GM19328 (cell line): ENCODE measurements around the gene LYRM4.
A peak's percentile ranks its signal among the peaks of the same experiment; 100 is the strongest.

ENCODE experiments used
- ATAC-seq: cut with Tn5 transposase; IDR thresholded peaks from one replicate; pipeline ENCODE4 v1.9.1; 2021; ENCODE audit warnings: mild to moderate bottlenecking, moderate library complexity; ENCODE audit not compliant: unreplicated experiment

LYRM4 gene

DNA sequence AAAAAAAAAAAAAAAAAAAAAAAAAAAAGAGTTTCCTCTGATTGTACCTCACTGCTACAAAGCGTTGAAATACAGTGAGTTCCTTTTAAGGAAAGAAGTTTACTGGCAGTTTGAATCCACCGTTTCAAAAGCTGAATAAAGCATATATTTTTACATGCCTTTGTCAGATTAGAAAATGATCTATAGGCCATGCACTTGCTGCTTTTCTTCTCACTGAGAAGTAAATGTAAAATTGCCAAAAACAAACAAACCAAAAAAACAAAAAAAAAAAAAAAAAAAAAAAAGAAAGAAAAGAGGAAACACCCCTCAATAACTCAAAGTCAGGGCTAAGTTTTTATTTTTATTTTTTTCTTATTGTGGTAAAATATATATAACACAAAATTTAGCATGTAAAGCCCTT lies 81.9 kb downstream of the LYRM4 start:
- ATAC-seq: no peak

DNA sequence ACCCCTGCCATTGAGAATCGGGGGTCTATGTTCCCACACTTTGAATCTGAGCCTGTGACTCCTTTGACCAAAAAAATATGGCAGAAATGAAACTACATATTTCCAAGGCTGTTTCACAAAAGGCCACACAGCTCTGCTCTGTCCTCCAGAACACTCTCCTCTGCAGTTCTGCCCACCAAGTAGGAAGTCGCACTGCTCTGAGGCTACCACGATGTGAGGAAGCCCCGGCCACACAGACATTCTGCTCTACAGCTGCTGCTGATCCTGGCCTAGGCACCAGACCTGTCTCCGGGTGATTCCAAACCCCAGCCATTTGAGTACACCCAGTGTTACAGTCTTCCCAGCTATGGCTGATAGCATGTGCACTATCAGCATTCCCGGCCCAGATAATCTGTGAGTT lies 85.1 kb downstream of the LYRM4 start:
- ATAC-seq: no peak

DNA sequence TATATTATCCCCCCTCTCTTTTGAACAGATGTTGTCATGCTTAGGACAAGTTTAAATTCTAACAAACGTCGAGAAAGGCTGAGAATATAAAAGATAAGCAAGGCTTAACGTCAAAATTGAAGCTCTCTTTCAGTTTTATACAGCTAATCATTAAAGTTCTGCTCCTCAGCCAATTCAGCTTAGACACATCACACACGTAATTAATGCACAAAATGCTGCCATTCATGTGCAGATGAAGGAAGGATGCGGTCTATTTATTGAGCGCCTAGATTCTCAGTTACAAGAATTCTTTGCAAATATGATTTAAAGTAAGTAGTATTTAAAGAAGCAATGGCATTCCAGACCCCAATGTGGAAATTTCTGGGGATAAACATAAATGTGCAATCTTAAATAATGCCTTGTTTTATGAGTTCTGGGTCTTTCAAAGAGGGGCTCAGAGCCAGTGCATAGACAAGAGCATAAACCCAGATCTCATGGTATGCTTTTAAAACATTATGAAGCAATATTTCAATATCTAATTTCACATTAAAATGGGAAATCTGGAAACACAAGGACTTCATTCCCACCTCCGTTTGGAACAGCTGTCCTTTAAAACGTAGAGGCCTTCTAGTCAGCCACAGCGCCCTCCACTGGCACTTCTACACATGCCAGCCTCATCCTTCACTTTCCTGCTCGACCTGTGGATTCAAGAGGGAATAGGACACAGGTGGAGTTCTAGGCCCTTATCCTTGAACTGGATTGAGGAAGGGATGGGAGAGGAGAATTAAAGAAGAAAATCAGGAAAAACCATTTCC lies 85.8 kb downstream of the LYRM4 start:
- no peak for ATAC-seq

DNA sequence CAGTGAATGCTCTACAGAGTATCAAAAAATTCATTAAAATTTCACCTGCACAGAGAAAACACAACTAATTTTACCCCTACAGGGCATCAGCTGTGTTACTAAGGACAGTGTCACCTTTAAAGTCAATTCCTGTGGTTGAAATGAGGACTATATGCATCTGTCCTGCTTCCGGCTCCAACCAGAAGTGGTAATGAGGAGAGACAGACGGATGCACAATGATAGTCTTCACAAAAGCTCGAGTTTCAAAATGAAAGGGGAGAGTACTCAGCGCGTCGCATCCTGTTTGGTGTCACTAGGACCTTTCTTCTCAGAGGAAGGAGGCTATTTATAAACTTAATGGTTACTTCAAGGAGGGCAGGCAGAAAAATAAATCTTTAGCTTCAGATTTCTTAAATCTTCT lies 86.5 kb downstream of the LYRM4 start:
- peak; percentile 93 for ATAC-seq

DNA sequence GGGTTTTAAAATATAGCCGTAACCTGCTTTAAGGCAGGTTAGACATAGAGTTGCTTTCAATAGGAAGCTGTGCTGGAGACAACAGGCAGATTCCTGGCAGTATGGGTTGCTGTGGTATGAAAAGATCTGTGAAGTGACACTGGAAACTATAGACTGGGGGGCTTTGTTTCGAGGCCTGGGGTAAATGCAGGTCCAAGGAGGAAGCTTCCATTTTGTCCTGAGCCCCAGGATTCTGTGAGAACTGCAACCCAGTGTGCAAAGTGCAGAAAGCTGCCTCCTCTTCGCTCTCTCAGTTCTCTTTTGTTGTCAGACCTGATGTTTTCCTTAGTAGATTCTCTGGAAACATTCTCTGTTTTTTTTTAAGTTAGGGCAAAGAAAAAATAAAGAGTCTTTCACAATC lies 86.9 kb downstream of the LYRM4 start:
- ATAC-seq: peak; percentile 26

DNA sequence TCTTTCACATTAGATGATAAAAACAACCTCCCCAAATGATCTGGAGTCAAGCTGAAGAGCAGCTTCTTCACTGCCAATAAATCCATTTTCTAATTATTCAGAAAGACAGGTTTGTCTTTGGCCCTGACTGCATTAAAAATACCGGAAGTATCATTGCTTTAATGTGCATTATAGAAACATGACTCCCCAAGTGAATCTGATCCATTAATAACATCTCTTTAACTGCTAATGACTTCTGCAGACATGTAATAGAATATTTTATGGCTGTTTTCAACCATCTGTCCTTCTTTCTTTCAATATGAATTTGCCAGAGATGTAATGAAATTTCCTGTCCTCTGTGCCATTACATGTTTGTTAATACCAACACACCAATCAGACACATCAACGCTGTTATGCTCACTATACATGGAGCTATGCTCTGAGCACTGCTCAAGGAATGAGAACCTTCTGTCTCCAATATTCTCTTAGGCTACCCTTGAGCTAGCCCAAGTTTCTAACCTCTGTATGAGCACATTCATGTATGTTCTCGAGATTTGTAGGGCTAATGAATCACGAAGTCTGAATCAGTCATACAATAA lies 87.8 kb downstream of the LYRM4 start:
- no peak for ATAC-seq

DNA sequence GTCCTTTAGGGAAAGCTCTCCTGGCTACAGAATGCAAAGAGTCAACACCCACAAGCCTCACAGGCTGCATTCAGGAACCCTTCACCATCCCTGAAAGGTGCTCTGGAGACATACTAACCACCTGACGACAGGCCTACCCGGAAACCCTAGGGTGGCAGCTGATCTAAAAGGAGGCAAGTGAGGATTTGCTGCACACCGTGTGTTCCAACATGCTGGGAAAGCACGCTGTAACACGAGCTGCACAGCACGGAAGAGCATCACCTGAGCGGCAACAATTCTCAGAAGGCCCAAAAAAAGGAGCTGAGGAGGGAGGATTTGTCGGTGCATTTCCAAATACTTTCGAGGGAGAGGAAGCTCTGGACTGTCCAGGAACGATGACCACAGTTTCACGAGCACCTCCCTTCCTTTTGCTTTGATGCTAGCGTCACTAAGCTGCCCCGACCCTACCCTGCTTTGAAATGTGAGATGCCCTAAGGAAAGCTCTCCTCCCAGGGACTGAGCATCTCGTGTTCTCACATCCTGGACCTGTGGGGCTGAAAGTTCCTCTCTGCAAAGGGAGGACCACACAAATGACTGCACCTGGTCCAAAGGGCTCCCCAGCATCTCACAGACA lies 88.6 kb downstream of the LYRM4 start:
- ATAC-seq: no peak

DNA sequence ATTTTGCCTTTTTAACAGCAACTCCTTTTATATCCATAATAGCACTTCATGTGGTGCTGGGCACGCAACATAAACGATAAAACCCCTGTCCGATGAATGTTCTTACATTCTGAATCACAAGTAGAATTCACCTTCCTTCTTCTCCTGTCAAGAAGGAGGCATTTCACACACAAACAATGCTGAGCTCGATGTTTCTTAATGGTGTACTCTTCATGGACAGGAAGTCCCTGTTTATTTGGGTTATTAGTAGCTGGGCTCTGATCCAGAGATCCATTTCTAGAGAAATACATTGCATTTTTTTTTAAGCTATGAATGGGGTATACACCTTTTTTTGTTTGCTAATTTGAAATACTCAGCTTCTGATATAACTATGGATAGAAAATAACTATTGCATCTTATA lies 93.2 kb downstream of the LYRM4 start:
- ATAC-seq: no peak

DNA sequence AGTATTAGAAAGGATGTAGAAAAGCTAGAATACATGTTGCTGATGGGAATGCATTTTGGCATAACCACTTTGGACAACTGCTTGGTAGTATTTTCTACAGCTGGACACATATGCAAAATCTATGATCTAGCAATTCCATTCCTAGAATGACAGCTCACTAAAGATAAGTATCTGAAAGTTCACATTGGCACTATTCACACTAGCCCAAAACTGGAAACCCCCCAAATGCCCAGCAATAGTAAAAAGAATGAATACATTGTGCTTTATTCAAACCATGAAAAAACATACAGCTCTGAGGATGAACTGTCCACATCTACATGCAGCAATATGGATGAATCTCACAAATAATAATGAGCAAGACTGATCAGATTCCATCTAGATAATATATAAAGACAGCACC lies 96.7 kb downstream of the LYRM4 start:
- ATAC-seq: no peak

DNA sequence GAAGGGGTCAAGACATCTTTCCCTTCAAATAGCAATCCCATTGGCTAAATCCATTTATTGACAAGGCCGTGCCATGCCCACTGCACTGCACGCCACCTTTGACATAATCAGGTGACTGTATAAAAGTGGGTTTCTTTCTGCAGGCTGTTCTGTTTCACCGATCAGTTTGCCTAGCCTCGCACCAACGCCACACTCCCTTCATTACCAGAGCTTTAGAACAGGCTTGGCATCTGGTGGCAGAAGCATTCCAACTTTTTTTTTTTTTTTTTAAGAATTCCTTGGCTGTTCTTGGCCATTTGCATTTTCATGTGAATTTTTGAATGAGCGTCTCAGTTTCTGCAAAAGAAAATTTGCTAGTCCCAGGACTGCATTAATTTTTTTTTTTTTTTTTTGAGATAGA lies 97.5 kb downstream of the LYRM4 start:
- ATAC-seq: no peak

DNA sequence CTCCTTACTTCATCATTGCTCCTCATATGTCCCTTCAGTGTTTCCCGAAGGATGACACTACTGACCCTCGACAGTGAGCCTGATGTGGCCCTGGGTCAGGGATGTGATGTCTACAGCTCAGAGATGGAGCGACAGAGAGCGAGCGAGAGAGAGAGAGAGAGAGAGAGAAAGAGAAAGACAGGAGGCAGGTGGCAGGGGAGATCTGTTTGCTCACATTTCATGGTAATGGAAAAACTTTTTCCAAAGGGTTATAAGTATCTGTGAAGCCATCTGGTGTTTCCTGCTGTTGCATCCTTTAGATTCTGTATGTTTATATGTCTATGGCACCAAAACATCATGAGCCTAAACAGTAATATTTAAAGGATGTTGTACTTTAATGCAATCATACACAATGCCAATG lies 98.4 kb downstream of the LYRM4 start:
- no peak for ATAC-seq

DNA sequence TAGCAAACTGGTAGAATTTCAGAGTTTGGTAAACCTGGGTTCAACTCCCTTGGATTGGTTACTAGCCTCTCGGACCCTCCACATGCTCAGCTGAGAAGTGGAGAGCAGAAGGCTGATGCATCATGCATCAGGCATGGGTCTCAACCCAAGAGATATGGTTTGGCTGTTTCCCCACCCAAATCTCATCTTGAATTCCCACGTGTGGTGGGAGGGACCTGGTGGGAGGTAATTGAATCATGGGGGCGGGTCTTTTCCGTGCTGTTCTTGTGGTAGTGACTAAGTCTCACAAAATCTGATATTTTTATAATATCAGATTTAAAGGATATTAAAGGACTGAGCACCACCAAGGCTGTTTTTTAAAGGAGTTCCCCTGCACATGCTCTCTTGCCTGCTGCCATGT lies 100.5 kb downstream of the LYRM4 start:
- ATAC-seq: no peak

DNA sequence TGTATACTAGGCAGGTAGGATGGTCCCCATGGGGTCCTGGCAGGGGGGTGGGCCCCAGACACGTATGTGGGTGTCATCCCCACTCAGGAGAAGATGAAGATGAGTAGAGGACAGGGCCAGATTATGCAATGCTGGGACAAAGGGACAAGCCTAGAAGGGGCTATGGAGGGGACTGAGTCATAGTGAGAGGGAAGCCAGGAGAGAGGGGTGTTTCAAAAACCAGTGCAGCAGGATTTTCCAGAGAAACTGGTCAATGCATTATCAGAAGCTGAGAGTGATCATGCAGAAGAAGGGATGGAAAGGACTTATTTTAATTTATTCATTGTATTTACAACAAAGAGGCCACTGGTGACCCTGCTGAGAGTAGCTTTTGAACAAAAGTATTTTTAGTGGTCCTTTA lies 101.6 kb downstream of the LYRM4 start:
- ATAC-seq: no peak

DNA sequence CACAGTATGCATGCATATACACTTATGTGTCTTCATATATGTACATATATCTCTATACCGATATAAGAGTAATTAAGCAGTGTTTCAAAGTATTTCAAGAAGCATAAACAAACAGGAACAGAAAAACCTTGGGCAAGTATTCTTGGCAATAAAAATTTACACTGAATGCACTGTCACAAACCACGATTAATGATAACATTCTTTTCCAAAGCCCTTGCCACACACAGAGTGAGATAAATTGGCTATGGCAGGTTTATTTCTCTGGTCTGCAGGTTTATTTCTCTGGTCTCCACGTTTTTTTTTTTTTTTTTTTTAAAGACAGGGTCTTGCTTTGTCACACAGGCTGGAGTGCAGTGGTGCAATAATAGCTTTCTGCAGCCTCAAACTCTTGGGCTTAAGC lies 102.6 kb downstream of the LYRM4 start:
- ATAC-seq: no peak

DNA sequence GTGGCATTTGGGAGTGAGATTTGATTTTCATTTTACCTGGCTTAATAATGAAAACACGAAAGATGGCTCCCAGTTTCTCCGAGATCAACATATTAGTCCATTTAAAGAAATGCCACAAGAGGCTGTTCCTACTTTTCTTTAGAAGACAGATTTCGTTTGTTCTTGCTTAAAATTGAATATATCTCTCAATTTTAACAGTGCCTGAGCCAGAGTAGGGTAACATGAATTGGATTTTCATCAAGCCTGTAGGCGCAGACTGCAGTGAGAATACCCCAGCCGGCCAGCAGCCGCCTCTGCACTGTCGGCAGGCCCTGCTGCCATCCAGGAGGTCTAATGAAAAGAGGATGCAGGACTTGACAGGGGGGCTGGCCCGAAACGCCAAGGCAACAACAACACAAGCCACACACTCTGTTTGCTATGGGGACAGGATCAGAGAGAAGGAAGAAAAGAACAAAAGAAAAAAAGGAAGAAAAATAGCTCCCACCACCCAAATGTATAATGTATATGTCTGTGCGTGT lies 103.1 kb downstream of the LYRM4 start:
- ATAC-seq: no peak

DNA sequence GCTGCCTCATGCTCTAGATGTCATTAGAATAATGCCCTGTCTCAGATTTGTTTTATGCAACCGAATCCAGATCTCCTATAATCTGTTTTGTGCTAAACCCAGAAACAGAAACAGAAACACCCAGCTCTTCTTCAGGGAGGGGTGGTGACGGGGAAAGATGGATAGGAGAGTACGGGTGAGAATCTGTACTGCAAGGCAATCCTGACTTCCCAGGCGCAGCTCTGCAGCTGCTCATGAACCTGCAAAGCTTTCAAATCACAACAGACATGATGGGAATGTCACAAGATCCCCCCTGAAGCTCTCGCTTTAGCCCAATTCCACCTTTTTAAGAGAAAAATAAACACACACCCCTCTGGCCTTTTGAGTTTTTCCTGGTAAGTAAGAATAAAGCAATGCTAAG lies 104.1 kb downstream of the LYRM4 start:
- ATAC-seq: no peak

DNA sequence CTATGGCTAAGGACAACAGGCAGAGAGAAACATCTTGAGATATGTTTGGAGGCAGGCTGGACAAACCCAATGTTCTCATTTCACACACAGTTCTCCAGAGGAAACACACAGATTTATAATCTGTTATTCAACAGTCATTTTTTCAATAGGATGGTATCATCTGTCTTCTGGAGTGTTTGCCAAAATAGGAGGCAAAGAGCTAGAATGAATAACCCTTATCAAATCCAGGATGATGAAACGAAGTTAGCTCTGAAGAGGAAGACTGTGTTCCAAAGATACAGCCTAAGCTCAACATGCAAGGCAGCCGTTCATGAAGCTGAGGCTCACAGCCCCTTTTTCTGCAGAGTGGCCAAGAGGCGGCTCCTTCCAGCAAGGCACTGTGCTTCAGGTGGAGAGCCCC lies 104.8 kb downstream of the LYRM4 start:
- no peak for ATAC-seq

DNA sequence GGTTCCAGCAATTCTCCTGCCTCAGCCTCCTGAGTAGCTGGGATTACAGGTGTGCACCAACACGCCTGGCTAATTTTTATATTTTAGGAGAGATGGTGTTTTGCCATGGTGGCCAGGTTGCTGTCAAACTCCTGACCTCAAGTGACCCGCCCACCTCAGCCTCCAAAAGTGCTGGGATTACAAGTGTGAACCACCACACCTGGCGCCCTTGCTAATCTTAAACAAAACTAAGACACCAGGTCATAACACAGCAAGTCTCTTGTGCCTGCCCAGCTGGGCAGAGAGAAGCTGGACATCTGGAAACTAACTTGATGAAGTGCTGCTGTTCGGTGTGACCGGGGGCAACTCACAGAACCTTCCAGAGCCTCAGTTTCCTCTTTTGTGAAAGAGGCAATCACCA lies 107.6 kb downstream of the LYRM4 start:
- no peak for ATAC-seq

DNA sequence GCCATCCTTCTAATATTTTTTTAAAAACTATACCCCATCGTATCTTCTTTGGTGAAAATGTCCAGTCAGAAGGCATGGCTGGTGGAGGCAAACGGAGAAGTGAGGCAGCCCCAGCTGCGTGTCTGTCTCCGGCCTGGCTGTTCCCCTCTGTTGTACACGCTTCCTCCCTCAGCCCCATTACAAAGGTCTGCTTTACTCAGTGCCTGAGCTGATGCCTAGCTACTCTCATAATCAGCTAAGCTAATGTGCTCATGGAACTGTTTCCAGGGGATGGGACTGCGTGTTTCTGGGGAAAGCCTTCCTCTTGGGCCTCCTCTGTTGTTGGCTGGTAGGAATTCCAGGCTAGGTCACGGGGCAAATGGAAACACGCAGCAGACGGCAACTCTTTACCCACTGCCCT lies 108.3 kb downstream of the LYRM4 start:
- no peak for ATAC-seq

DNA sequence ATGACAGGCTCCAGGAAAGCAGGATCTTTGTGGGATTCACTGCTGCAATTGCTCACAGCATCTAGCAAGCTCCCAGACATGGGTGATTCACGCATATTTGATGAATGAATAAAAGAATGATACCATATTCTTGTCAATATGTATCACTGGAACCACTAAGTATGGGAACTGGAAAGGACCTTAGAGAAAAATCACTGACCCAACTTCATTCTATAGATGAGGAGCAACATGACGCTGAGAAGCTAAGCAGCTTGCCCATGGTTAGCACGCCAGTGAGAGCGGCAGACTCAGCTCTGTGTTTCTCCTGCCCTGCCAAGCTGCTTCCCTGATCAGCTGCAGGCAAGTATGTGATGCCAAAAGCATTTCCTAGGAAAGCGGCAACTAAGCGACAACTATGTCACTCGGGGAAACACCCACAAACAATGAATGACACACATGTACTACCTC lies 108.8 kb downstream of the LYRM4 start:
- ATAC-seq: no peak

DNA sequence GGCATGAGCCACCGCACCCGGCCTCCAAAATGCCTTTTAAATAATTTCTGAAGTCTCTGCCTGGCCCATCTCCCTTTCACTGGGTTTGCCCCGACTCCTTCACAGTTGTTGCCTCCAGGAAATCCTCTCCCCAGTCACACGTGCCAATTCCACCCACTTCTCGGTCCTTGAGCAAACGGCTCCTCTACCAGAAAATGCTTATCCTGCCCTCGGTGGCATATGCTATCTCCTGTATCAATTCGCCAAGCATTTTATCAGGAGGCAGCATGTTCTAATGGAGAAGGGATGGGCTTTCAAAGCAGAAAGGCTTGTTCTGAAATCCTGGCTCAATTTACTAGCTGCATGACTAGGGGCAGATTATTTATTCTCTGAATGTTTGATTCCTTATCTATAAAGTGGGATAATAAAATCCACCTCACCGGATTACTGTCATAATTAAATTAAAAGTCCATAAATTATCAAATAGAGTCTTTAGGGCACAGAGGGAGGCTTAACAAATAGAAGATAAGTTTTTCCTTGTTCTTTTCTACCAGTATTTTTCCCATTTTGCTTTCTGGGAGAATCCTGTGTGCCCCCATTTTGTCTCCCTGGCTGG lies 109.3 kb downstream of the LYRM4 start:
- no peak for ATAC-seq

DNA sequence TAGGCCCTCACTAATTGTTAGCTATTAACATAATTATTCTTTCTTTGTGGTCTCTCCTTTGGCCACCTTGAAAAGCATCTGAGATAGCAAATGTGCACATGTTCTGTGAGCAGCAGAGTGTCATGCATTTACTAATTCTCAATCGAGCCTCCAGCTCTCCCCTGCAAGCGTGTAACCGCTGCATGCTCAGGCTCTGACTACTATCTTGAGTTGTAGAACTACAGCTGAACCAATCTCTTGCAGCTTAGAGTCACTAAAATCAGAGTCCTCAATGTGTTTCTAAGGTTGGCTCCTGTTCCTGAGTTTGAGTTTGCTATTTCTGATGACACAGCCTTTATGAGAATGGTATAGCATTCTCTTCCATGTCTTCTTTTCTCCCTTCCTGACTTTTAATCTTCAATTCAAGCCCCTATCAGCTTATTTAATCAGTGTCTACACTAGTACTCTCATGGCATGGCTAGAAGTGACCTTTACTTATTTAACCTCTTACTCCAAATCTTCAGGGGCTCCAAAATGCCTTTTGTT lies 110.1 kb downstream of the LYRM4 start:
- no peak for ATAC-seq
